AG04449 (cell line): ENCODE results near the gene LDLRAD4.

Experiments used
- CTCF ChIA-PET: fragments of 350-600 bp; formaldehyde crosslinking; extraction: SDS; loops from one replicate; lab custom pipeline; 2021; ENCODE audit warnings: antibody characterized with exemption; lab: Yijun Ruan, JAX
- POLR2A ChIA-PET: fragments of 400-600, 350-600 bp; formaldehyde crosslinking; extraction: SDS; loops from one replicate; lab custom pipeline; 2020; ENCODE audit warnings: antibody characterized with exemption, inconsistent platforms; lab: Yijun Ruan, JAX
- DNase-seq: peaks from one replicate; pipeline ENCODE4 v3.0.0-alpha.2; 2010; ENCODE audit warnings: low read depth, low spot score
- H3K4me3 ChIP-seq: 2 replicates; pipeline ENCODE4 v1.5.1; 2011; ENCODE audit warnings: low read depth, mild to moderate bottlenecking, control low read depth, low read length
- CTCF ChIP-seq: IDR thresholded peaks from one replicate; pipeline ENCODE4 v1.5.1; 2011; ENCODE audit warnings: mild to moderate bottlenecking, moderate library complexity, low read length, control low read depth, inconsistent platforms; ENCODE audit not compliant: insufficient read depth; ENCODE audit errors: missing control alignments

LDLRAD4 gene

GRCh38 chr18:13572148-13572547 is 353.6 kb downstream of the LDLRAD4 start:
- CTCF ChIA-PET, result no interaction called here
- H3K4me3 ChIP-seq, result no peak overlapping the region
- no peak for DNase-seq
- POLR2A ChIA-PET, result no interaction called here
- TF ChIP-seq CTCF, result no peak

- DNase-seq, result no peak
These were observed 354.2 kb downstream of the LDLRAD4 start for GRCh38 chr18:13572721-13573120.

GRCh38 chr18:13573750-13574149 is 355.2 kb downstream of the LDLRAD4 start:
- POLR2A ChIA-PET, result no interaction called here
- no peak for DNase-seq
- no peak overlapping the region for H3K4me3 ChIP-seq
- CTCF ChIA-PET, result no interaction called here
- TF ChIP-seq CTCF, result no peak

More at GRCh38 chr18:13572721-13573120, 354.2 kb downstream of the LDLRAD4 start:
- no peak overlapping the region for H3K4me3 ChIP-seq
- CTCF ChIA-PET, result no interaction called here
- POLR2A ChIA-PET, result no interaction called here
- no peak for TF ChIP-seq CTCF

GRCh38 chr18:13574355-13574754 is 355.8 kb downstream of the LDLRAD4 start:
- no peak overlapping the region for H3K4me3 ChIP-seq
- no peak for DNase-seq
- ChIA-PET CTCF (no interaction called here), POLR2A (no interaction called here)
- no peak for TF ChIP-seq CTCF

- DNase-seq, result no peak
- TF ChIP-seq CTCF, result no peak
- ChIA-PET CTCF (no interaction called here), POLR2A (no interaction called here)
- no peak overlapping the region for H3K4me3 ChIP-seq
These were observed 356.2 kb downstream of the LDLRAD4 start for GRCh38 chr18:13574761-13575160.

- no peak overlapping the region for H3K4me3 ChIP-seq
- ChIA-PET CTCF (no interaction called here), POLR2A (no interaction called here)
- DNase-seq, result no peak
- no peak for TF ChIP-seq CTCF
These were observed 358.0 kb downstream of the LDLRAD4 start for GRCh38 chr18:13576598-13576997.
